ENCODE results near the gene CCDC24.
A peak's percentile ranks its signal among the peaks of the same experiment; 100 is the strongest.

The CCDC24 gene

GRCh38 chr1:43981135-43981491, 10.3 kb upstream of the CCDC24 start:
- no peak for DNase-seq

- DNase-seq = no peak
Observed at GRCh38 chr1:43981636-43982035, 9.8 kb upstream of the CCDC24 start.

- DNase-seq = no peak
Observed at GRCh38 chr1:43982241-43982640, 9.2 kb upstream of the CCDC24 start.

GRCh38 chr1:43982808-43983207, 8.6 kb upstream of the CCDC24 start:
- no peak for DNase-seq

GRCh38 chr1:43983253-43983899, 8.0 kb upstream of the CCDC24 start:
- no peak for DNase-seq

GRCh38 chr1:43984855-43985254, 6.5 kb upstream of the CCDC24 start:
- no peak for DNase-seq

GRCh38 chr1:43985984-43986595, 5.3 kb upstream of the CCDC24 start:
- no peak for DNase-seq

GRCh38 chr1:43986712-43987111, 4.7 kb upstream of the CCDC24 start:
- DNase-seq = no peak

GRCh38 chr1:43987159-43987902, 4.1 kb upstream of the CCDC24 start:
- DNase-seq = no peak

GRCh38 chr1:43990271-43991199, 864 bp upstream of the CCDC24 start:
- no peak for DNase-seq

- DNase-seq = no peak
Observed at GRCh38 chr1:43991200-43991475, 261 bp upstream of the CCDC24 start.

GRCh38 chr1:43992232-43992995, 1.0 kb downstream of the CCDC24 start:
- no peak for DNase-seq

GRCh38 chr1:43993206-43993914, 2.0 kb downstream of the CCDC24 start:
- no peak for DNase-seq

GRCh38 chr1:43994071-43994470, 2.7 kb downstream of the CCDC24 start:
- no peak for DNase-seq

- DNase-seq = peak; percentile 71
Observed at GRCh38 chr1:43994794-43995790, 3.7 kb downstream of the CCDC24 start.

- no peak for DNase-seq
Observed at GRCh38 chr1:43995984-43996732, 4.8 kb downstream of the CCDC24 start.

GRCh38 chr1:43996733-43997115, 5.3 kb downstream of the CCDC24 start:
- no peak for DNase-seq

- DNase-seq = no peak
Observed at GRCh38 chr1:43997295-43997999, 6.0 kb downstream of the CCDC24 start.

- no peak for DNase-seq
Observed at GRCh38 chr1:43998000-43998378, 6.6 kb downstream of the CCDC24 start.

Data from 8988T (cell line).